Fibroblast of lung (primary cell): ENCODE results near the gene OPN4.

Experiments
- CTCF ChIP-seq, 2 donors: IDR thresholded peaks in 1 of 2; conservative IDR thresholded peaks in 1 of 2; 1 replicate in 1 of 2; 2 replicates in 1 of 2; pipeline ENCODE4 v1.5.1; 2011 to 2012; ENCODE audit warnings: low read length in 2 of 2, control low read depth in 1 of 2, inconsistent platforms in 1 of 2, low read depth in 1 of 2, mild to moderate bottlenecking in 1 of 2
- EZH2 ChIP-seq: IDR thresholded peaks from 2 replicates; pipeline ENCODE4 v1.5.1; 2012; ENCODE audit warnings: low read length, control low read depth, mild to moderate bottlenecking; ENCODE audit errors: missing control alignments

GRCh38 chr10:86664341-86665217, 10.2 kb downstream of the OPN4 start:
- TF ChIP-seq CTCF (conservative IDR thresholded peaks at IDR 0.05 in 1 of 2, IDR thresholded peaks at IDR 0.05 in 1 of 2; ENCODE audit: low read depth in 1 of 2, low read length in 2 of 2) (no peak), EZH2 (no peak)
